ENCODE measurements around the gene TNRC6B.
"Not testable (repeated sequence)": the region's sequence is repeated elsewhere in the genome, so short reads cannot be mapped to it uniquely, and the experiment has no call there.

TNRC6B gene

DNA sequence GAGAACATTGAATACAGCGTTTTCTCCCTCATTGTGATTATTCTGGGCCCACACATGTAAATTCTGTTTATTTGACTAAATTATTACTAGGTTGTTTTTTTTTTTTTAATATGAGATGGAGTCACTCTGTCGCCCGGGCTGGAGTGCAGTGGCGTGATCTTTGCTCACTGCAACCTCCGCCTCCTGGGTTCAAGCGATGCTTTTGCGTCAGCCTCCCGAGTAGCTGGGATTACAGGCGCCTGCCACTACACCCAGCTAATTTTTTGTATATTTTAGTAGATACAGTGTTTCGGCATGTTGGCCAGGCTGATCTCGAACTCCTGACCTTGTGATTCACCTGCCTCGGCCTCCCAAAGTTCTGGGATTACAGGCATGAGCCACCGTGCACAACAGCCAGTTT, 5.9 kb downstream of the TNRC6B start:
- not testable (repeated sequence) for DNase-seq

DNA sequence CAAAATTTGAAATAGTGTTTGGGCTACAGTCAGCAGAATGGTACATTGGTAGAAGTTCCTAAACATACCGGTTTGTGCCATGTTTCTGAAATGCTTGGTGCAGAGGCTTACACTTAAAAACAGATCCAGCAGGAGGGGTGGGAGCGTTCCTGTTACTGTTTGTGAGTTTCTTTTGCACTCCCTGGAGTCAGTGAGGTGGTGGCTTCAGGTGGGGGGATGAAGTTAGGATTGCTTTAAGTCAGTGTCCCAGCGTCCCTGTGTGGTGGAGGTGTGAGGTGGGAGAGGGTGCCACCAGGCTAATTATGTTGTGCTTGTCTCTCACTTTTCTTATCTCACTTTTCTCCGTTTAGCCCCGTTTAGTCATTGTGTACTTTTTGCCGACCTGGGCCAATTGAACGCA, 9.7 kb downstream of the TNRC6B start:
- DNase-seq = no peak

GRCh38 chr22:40189997-40190396, 12.3 kb downstream of the TNRC6B start:
- DNase-seq = no peak

DNA sequence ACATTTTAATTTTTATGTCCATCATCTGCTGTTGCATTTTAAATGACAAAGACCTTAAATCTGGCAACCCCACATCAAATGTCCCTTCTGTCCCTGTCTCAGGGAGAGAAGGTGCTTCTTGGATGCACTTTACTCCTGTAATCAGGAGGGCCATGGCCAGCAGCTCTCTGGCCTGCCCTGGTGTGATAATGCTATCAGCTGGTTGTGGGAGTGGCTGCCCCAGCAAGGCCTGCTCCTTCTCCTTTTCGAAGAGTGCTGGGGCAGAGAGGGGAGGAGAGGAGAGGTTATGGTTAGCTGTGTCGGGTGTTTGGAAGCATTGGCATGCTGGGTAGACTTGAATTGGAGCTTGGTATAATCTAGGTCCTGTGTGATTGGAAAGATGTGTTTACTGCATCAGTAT, 12.8 kb downstream of the TNRC6B start:
- no peak for DNase-seq

DNA sequence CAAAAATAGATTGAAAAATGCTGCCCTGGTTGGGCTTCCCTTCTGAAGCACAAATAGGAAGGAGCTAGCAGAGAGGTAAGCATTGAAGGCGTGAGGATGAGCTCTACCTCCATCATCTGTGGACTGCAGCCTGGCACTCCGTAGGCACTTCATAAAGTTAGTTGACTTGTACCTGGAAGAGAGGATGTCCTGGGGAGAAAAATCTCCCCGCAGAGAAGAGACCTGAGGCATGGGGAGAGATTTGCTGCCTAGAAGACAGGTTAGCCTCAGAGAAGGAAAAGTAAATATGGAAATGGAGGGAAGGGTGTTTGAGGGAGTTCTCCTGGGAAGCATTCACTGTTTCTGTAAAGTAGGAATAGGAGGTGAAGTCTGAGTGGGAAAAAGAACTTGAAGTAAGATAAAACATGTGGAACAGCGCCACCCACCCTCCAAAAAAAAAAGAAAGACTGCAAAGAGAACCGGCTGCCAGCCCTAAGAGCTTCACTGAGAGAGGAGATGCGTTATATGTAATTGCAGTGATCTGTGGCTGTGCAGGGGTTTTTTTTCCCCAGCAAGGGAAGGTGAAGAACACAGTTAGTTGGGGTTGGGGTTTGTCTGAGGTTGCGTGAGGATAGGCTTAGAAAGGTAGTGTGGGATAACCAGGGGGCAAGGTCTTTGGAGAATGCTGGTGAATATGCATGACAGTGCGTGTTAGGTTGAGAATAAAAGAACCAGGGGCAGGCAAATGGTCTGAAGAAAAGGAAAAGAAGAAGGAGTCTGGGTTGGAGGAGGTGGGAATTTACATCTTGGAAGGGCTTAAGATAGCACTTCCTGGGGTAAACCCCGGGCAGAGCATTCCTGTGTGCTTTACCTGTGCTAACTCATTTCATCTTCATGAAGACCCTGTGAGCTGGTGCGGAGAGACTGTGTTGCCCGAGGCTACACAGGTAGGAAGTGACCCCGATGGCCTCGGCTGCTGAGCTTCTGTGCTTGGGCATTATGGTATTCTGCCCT, 16.0 kb downstream of the TNRC6B start:
- no peak for DNase-seq

GRCh38 chr22:40194656-40195055, 16.9 kb downstream of the TNRC6B start:
- DNase-seq = no peak

DNA sequence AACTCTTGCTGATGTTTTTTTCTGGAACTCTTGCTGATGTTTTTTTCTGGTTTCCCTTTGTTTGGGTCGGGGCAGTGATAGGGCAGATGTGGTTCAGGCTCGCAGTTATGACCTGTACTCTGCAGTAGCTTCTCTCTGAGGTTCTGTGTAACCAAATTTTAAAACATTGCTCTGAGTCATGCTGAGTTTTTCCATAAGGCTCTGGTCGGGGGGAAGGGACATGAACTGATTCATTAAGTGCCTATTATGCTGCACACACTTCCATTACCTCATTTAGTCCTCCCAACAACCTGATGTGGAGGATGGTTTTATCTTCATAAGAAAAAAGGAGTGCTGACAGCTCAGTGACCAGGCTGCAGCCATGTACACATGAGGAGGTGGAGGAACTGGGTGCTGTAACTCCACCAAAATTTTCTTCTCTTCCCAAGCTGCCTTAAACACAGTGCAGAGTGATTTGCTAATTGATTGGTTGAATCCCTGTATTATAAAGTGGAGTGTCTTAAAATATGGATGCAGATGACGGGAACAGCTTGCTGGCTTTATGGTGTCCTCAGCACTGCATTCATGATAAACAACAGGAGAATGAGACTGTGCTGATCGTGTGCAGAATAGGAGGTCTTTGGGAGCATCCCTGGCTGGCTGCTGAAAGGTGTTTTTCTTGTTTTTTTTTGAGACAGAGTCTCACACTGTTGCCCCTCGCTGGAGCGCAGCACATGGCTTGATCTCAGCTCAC, 19.1 kb downstream of the TNRC6B start:
- DNase-seq = peak; percentile 57 to 62

GRCh38 chr22:40197421-40197820, 19.7 kb downstream of the TNRC6B start:
- peak in 1 of 2 experiments; percentile 13 for DNase-seq

DNA sequence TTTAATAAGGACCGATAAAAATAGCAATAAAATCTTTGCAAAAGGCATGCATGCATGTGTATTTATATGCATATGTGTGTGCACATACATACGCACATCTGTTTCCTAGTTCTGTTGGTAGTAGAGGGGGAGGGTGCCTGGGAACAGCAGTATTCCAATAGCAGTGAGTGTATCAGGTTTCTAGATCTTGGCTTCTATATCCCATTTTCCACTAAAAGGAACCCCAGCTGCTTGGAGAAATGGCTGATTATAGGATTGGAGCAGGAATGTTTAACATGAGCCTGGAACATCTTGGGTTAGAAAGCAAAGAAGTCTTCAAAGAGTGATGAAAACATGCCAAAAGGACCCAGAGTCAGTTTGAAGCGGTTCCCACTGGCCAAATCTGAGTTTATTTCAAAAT, 21.0 kb downstream of the TNRC6B start:
- no peak for DNase-seq

GRCh38 chr22:40199223-40199622, 21.5 kb downstream of the TNRC6B start:
- no peak for DNase-seq

DNA sequence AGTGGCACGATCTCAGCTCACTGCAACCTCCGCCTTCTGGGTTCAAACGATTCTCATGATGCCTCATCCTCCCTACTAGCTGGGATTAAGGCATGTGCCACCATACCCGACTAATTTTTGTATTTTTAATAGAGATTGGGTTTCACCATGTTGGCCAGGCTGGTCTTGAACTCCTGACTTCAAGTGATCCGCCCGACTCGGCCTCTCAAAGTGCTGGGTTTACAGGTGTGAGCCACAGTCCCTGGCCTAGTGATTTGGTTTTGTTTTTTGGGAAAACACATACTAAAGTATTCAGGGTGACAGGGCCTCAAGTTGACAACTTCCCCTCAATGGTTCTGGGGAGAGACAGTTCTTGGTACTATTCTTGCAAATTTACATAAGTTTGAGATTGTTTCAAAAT, 22.1 kb downstream of the TNRC6B start:
- no peak for DNase-seq

DNA sequence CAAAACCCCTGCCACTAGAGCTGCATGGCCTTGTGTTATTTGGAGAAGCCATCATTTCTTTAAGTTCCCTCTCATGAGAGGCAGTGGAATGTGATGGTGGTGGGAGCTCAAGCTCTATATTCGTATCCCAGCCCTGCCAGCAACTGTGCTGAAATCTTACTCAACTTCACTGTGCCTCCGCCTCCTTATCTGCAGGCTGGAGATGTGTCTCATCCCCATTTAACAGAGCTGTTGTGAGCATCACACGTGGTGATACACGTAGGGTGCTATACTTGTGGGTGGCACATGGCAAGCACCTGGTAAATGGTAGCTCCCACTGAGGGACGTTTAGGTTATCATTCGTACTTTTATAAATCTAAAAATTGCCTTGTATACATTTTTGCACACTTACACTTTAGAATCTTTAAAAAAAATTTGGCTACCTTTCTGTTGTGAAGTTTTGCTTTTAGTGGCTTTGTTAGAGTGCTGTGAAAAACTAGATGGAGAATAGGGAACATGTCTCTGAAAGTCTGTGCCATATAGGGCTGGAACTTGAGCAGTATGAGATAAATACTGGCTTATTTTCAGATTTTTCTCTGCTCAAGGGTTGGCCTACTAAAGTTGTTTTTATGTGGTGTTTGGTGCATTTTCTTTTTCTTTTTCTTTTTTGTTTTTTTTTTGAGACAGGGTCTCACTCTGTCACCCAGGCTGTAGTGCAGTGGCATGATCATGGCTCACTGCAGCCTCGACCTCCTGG, 23.2 kb downstream of the TNRC6B start:
- DNase-seq = no peak

DNA sequence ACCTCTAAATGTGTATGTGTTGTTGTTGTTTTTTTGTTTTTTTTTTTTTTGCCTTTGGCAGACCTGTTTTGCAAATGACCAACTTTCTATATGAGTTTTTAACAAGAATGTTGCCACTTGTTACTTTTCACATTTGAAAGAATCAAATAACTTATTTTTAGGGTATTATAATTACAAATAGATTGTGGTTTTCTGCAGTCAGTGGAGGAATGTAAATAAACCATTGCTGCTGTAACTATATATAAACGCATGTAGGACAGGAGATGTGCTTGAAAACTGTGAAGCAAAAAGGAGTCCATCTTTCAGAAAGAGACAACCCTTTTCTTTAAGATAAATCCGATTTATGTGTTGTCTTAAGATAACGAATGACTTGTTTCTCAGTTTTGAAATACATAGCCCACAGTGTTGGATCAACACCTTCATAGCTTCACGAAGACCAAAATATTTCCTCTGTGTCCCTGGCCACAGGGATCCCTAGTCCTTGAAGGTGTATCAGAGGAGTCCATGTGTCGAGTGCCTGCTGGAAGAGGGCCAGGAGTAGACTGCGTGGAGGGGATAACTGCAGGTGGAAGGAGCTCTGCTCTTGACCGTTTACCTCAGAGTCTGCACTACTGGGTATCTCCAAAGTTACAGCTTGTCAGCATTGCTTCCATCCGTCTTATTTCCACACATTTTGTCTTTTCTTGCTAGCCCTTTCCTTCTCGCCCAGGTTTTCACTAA, 24.7 kb downstream of the TNRC6B start:
- no peak for DNase-seq

DNA sequence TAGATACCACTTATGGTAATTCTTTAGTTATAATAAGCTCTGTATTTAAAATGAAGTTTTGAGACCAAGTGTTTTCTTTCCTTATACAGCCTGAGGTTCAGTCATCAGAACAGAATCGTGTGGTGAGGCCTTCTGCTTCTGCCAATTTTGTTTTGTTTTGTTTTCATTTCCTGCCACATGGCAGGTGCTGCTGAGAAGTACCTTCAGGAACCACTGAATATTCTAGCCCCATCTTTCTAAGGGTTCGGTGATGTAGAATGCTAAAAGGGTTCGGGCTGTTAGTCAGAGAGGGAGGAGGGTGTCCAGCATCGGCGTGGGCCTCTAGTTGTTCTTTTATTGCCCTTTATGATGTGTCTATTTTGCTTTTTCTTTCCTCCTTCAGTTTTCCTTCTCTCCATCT, 25.8 kb downstream of the TNRC6B start:
- no peak for DNase-seq

DNA sequence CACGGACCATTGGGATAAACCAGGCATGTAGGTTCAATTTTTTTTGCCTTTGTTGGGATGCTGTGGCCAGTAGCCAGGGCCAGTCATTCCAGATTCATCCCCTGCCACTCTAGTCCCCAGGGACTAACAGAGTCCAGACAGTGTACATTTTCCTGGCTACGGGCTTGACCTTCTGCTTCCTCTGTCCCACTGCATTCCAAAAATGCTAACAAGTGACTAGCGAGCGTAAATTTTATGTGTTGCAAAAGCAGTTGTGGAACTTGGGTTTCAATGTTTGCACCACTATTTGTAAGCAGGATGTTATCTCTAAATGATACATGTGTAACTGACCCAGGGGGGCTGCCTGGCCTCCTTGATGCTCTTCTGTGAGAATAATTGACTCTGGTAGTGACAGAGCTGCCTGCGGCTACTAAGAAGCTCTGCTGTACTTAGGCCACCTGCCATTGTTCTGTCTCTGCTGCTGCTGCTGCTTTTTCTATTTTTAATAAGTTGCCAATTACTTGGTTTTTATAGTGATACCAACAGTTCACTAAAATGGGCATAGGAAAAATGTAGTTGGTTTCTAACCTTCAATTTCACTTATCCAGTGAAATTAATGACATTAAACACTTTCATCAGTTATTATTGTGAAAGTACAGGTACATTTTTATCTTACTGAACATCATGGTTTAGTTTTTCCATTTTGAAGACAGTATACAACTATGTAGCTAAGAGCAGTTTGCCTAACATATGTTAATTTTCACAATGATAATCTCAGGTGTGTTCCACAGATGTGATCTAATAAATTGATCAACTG, 26.8 kb downstream of the TNRC6B start:
- DNase-seq = peak in 1 of 2 experiments; percentile 12

DNA sequence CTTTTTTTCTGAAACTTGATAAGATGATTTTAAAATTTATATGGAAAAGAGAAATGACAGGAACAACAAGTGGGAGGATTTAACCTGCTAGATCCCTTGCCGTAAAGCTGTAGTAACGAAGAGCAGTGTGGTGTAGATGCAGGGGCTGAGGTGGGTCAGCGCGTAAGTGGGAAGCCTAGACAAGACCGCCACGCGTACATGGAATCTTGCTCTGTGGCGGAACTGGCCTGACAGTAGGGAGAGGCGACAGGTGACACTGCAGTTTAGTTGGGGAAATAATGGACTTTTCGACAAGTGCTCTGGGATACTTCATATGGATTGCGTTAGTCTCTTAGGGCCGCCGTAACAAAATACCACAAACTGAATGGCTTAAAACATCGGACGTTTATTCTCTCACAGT, 28.8 kb downstream of the TNRC6B start:
- DNase-seq = peak in 1 of 2 experiments; percentile 7

DNA sequence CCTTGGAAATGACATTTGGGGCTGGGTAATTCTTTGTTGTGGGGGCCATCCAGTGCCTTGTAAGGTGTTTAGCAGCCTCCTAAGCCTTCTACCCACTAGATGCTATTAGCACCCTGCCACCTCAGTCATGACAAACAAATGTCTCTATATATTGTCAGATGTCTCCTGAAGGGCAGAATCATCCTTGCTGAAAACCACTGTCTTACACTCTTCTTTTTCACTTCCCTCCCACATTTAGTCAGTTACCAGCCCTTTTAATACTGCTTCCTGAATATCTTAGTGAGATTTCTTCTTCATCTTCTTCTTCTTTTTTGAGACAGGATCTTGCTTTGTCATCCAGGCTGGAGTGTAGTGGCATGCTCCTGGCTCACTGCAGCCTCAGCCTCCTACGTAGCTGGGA, 33.1 kb downstream of the TNRC6B start:
- DNase-seq = no peak

DNA sequence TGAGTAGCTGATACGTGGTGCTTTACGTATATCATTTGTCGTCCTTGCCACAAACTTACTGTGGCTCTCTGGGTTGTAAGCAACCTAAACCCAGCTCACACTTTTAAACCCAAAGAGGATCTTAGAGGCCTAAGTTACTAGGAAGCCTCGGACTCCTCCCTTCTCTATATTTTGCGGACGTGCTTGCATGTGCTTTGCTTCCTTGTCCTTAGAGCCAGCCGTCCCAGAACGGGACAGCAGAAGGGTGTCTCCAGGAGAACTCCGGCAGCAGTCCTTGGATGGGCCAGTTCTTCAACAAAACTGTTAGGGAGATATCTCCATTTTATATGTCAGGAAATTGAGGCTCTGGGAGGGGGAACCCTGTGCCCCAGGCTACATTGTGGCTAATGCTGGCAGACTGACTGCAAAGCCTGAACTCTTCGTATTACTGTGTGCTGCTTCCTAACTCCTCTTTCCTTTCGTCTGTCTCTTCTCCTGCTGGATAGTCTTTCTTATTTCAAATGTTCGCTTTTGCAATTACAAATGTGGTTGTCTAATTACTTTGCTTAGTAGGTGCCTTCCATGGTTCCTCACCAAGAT, 33.8 kb downstream of the TNRC6B start:
- DNase-seq = peak in 1 of 2 experiments; percentile 12

- DNase-seq = peak in 1 of 2 experiments; percentile 11
Measured at GRCh38 chr22:40212121-40212520, 34.4 kb downstream of the TNRC6B start.

GRCh38 chr22:40213478-40213877, 35.8 kb downstream of the TNRC6B start:
- DNase-seq = peak in 1 of 2 experiments; percentile 14

GRCh38 chr22:40215266-40215665, 37.5 kb downstream of the TNRC6B start:
- DNase-seq = peak; percentile 28 to 35

Measured in activated T-cell treated with anti-CD3 and anti-CD28 coated beads, Interleukin-2, amount 50 U/mL, for 48 hours (primary cell).